Umbilical cord (tissue), 2 donors: ENCODE data around the gene LRRC14B. TPM values are rescaled to one million over a fixed set of nuclear protein-coding genes. Genes with fewer than 3 reads are reported as not detected.

ENCODE experiments used
- DNase-seq: peaks from one replicate; pipeline ENCODE4 v3.0.0-alpha.2; 2015; ENCODE audit warnings: low spot score
- total RNA-seq: library from RNA; depleted of rRNA; stranded (reverse); fragments of >200 nt; gene quantifications from one replicate; pipeline ENCODE4 v1.2.3, GENCODE V29; 2014; ENCODE audit warnings: low replicate concordance; ENCODE audit not compliant: insufficient read depth

Gene LRRC14B
- total RNA-seq, result not detected

DNA sequence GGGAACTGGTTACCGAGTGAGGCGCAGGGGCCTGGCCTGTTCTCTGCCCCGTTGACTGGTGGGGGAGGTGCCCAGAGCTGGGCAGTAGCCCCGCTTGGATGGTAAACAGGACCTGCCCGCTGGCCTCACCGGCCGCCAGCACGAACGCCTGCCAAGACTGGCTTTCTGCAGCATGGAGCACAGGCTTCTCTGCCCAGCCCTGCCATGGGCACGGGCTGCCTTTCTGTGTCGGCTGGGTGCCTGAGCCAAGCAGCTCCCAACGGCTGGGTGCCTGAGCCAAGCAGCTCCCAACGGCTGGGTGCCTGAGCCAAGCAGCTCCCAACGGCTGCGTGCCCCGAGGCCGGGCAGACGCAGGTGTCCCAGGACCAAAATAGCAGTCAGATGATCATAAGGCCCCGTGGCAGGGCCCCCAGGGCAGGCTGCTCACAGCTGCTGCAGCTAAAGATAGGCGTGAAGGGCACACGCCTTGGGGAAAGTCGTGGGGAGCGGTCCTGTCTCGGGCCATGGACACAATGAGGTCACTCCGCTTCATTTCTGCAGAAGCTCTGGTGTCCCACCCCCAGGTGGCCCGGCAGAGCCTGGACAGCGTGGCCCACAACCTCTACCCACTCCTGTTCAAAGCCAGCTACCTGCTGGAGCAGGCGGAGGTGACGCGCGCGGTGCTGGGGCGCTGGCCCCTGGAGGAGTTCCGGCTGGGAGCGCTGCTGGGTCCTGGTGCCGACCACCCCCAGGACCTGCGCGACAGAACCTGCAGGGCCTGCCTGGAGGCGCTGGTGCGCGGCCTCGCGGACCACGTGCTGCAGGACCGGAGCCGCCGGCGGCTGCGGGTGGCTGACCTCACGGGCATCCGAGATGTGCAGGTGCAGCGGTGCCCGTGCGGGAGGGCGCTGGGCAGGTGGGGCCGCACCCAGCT, at the start of gene LRRC14B:
LRRC14B (plus strand) TSS at position 460 of the 913 bp plus-strand sequence; CDS start at position 504, 44 bp downstream.
- no peak for DNase-seq

DNA sequence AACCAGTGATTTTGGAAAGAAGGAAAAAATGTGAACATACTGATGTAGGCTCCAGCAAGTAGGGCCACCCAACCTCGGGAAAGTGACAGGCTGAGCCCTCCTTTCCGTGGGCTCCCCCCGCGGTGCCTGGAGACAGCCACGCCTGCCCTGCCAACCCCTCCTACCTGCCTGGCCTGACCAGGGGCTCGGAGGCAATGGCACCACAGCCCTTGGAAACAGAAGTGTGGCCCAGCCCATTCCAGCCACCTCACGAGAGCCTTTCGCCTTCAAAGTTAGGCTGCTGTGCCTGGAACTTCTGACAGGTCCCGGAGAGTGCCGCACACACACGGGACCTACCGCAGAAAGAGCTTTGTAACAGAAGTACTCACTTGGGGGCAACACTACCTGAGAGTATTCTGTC, 49.5 kb upstream of the LRRC14B start:
- no peak for DNase-seq

DNA sequence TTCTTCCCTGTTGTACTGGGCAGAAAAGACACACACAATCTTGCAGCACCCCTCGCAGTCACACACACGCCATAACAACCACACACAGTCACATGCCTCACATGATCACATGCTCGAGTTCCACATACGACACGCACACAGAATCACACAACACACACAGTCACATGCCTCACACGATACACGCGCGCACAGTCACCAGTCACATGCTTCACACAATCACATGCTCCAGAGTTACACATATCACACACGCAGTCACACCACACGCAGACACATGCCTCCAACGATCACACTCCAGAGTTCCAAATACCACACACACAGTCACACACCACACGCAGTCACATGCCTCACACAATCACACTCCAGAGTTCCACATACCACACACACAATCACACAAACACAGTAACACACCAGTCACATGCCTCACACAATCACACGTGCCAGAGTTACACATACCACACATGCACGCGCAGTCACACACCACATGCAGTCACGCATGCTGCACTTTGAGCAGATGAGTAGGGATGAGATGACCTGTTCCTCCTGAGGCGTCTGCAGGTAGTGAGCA, 49.0 kb upstream of the LRRC14B start:
- DNase-seq, result no peak

DNA sequence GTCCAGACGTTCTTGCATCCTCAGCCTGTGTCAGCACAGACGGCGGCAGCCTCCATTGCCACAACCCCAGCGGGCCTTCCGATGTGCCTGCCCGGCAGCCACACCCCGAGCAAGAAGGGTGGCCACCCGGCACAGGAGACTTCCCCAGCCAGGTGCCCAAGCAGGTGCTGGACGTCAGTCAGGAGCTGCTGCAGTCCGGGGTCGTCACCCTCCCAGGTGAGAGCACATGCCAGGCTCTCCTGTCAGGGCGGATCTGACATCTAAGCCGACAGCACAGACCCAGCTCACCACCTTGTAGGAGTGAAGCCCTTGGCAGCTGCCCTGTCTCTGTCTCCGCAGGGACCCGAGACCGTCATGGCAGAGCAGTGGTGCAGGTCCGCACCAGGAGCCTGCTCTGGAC, 48.3 kb upstream of the LRRC14B start:
- no peak for DNase-seq

DNA sequence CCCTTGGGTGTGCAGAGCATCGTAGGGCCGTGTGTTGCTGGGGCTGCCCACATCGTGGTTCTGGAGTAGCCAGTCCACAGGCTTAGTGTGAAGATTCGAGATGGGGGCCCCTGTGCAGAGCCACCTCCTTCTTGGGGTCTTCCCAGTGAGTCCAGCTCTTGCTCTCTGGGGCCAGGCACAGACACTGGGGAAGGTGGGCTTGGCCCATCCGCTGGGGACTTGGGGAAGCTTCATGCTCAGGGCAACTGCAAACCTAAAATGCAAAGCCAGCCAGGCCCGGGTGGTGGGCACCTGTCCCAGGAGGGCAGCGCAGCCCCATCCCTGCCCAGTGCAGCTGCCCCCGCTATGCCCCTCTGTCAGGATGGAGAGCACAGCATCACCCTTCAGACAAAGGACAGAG, 46.4 kb upstream of the LRRC14B start:
- no peak for DNase-seq

DNA sequence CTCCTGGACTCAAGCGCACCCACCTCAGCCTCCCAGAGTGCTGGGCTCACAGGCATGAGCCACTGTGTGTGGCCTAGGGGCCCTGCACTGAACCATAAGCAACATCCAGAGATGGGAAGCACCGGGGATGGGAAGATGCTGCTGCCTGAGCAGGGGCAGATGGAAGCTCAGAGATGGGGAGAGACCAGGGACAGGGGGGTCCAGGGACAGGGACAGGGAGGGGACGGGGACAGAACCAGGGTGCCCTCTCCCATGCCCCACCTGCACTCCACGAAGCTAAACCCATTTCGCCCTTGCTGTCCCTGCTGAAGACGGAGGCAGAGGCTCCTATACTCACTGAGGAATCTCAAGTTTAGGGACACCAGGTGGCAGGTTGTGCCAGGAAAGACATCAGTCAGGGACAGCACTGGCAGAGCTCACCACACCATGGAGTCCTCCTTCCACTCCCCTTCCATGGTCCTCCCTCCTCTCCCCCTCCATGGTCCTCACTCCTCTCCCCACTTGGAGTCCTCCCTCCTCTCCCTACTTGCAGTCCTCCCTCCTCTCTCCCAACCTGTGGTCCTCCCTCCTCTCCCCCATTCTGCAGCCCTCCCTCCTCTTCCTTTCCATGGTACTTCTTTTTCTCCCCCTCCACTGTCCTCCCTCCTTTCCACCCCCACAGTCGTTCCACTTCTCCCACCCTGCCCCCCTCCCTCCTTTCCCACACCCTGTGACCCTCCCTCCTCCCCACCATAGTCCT, 45.5 kb upstream of the LRRC14B start:
- no peak for DNase-seq

DNA sequence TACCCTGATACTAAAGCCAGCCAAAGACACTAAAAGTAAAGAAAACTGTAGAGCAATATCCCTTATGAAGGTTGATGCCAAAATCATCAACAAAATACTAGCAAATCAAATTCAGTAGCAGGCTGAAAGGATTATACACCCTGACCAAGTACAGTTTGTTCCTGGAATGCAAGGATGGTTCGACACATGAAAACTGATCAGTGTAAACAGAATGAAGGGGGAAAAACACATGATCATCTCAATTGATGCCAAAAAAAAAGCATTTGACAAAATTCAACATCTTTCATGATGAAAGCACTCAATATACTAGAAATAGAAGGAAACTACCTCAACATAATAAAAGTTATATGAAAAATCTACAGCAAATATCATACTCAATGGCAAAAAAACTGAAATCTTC, 43.5 kb upstream of the LRRC14B start:
- DNase-seq, result no peak

DNA sequence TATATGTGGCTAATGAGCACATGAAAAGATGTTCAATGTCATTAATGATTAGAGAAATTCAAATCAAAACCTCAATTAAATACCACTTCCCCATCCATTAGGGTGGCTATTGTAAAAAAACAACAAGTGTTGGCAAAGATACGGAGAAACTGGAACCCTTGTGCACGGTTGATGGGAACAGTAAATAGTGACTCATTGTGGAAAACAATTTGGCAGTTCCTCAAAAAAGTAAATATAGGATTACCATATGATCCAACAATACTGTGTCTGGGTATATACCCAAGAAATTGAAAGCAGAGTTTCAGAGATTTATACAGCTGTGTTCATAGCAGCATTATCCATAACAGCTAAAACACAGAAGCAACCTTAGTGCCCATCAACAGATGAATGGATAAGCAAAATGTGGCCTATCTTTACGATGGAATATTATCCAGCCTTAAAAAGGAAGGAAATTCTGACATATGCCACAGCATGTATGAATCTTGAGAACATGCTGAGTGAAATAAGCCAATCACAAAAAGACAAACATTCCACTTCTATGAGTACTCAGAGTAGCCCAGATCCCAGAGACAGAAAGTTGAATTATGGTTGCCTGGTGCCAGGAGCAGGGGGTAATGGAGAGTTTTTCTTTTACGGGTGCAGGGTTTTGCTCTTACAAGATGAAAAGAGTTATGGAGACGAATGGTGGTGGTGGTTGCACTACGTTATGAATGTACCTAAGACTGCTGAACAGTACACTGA, 41.4 kb upstream of the LRRC14B start:
- DNase-seq, result no peak

DNA sequence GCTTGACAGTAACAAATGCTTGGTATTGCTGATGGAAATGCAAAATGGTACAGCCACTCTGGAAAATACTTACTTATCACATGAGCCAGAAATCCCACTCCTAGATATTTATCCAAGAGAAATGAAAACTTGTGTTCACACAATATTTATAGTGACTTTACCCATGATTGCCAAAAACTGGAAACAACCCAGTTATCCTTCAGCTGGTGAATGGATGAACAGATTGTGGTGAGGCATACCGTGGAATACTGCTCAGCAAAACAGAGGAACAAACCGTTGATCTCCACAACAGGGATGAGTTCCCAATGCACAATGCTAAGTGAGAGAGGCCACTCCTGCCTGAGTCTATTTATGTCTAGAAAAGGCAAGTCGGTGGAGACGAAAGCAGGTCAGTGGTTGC, 40.5 kb upstream of the LRRC14B start:
- no peak for DNase-seq

DNA sequence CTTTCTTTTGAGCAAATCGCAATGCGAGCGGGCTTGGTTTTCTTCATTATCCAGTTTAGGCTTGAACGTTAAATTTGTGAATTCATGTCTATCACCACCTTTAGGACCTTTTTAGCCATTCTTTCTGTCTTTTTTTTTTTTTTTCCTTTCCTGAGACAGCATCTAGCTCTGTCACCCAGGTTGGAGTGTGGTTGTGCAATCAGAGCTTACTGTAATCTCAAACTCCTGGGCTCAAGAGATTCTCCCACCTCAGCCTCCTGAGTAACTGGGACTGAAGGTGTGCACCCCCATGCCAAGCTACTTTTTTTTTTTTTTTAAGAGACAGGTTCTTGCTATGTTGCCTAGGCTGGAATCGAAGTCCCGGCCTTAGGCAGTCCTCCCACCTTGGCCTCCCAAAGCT, 39.2 kb upstream of the LRRC14B start:
- DNase-seq, result no peak

DNA sequence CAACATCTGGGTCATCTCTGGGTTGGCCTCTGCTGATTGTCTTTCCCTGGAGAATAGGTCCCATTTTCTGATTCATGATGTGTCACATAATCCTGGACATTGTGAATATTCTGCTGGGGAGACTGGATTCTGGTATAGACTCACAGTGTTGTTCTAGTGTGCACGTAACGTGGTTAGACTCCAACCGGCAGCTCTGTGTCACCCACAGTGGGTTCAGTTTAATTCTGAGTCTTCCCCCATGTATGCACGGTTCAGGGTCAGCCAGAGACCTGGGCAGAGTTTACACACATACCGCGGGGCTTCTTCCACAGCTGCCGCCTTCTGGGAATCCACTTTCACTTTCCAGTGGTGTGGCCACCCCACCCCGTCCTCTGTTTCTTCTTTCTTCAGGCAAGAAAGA, 38.0 kb upstream of the LRRC14B start:
- no peak for DNase-seq

DNA sequence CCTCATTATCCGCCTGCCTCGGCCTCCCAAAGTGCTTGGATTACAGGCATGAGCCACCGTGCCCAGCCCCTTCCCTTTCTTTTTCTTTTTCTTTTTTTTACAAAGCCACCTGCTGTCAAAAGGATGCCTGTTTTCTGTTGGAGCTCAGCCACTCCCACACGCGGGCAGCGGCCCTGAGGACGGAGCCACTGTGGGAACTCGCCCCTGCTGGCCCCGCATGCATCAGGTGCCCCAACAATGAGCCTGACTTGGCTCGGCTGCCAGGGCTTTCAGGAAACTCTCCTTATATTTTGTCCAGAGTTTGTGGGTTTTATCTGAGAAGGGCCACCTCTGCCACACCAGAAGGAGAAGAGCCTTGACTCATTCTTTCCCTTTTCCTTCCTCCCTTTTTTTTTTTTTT, 37.1 kb upstream of the LRRC14B start:
- DNase-seq, result no peak

DNA sequence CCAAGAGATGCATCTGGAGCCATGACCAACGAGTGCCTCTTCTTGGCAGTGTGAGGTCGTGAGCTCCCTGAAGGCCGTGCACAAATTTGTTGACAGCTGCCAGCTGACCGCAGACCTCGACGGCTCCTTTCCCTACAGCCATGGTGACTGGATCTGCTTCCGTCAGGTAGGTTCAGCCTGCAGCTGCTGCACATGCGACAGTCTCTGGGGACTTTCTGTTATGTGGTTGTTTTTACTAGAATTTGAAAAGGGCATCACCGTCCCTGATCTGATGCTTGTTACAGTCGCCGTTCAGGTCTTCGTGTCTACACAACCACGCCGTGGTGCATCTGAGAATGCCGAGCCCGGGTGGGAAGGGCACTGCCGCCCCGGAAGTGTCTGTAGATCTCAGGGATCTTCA, 36.5 kb upstream of the LRRC14B start:
- DNase-seq, result no peak

DNA sequence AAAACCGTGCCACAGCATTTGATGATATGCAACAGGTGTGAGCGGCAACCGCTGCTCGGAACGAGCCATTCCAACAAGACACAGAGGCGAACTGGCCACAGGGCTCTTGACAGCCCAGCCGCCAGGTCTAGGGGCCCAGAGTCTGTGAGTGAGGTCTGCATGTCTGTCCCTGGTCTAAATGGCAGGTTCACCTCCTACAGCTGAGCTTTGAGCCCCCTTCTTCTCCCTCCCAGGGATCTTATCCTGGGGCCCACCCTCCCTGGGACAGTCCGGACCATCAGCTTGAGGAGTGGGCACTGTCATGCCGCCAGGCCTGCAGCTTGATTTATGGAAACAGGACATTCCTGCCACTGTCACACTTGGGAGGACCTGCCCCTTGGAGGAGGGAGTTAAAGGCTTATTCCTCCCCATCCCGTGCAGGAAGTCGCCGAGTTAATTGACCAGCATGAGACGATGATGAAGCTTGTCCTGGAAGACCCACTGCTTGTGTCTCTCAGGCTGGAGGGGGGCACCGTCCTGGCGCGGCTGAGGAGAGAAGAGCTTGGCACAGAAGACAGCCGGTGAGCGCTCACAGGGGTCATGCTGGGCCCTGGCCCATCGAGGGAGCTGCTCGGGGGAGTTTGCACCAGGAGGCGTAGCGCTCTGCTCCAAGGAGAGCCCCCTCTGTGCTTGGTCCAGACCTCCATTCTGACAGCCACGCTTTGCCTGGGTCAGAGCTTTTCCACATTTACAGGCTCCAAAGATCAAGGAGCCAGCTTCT, 35.5 kb upstream of the LRRC14B start:
- DNase-seq, result no peak

DNA sequence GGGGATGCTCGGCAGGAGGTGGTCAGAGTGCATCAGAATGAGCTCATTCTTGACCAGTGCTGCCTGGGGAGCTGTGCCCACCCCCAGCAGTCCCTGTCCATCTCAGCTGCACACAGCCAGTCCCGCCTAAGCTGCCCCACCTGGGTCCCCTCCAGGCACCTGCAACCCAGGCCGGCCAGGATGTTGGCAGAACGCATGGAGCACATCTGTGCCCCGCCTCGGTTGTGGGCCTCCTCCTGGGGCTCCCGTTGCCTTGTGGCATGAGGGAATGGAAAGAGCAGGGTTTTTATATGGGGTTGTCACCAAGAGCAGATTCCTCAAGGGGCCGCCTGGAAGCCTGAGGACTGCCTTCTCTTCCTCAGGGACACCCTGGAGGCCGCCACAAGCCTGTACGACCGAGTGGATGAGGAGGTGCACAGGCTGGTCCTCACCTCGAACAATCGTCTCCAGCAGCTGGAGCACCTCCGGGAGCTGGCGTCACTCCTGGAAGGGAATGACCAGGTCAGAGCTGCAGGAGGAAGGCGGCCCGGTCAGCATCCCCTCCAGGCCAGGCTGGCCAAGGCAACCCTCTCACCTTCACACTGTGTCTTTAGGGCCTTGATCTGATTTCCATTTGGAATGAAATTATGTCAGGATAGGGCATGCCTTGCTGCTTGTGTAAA, 34.8 kb upstream of the LRRC14B start:
- no peak for DNase-seq

DNA sequence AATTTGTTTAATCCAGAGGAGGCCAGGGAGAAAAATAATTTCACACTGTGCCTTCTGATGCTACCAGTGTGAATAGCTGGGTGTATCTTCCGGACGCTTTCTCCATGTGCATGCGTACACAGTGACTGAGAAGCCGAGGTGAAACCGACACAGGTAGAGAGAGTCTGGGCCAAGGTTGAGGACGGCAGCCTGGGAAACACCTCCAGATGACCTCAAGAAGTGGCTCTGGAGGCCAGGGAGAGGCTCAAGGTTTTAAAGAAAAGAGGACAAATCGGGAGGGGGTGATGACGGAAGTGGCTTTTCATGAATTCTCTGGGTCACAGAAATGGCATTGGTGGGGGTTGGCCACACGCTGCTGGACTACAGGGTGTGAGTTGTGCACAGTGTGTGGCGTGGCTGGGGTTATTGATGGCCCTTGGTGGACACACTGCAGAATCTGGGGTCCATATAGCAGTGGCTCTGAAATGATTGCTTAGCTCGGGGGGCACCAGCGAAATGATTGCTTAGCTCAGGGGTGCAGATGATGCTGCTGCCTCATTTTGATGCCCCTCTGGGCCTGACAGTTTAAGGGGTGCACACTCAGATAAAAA, 34.1 kb upstream of the LRRC14B start:
- no peak for DNase-seq

DNA sequence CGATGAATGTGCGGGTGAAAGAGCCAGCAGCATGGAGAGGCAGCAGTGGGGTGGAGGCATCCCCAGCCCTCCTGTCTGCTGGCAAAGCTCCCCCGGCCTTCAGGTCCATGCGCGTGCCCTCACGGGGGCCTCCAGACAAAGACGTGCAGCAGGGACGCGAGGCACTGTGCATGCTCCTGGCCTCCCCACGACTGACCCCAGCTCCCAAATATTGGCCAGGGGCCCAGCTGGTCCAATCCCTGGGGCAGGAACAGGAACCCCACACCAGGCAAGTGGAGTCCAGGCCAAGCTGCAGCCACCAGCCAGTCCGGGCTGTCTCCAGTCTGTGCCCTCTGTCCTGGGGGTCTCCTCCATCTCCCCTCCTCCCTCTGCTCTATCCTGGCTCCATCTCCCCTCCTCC, 33.5 kb upstream of the LRRC14B start:
- DNase-seq, result no peak

DNA sequence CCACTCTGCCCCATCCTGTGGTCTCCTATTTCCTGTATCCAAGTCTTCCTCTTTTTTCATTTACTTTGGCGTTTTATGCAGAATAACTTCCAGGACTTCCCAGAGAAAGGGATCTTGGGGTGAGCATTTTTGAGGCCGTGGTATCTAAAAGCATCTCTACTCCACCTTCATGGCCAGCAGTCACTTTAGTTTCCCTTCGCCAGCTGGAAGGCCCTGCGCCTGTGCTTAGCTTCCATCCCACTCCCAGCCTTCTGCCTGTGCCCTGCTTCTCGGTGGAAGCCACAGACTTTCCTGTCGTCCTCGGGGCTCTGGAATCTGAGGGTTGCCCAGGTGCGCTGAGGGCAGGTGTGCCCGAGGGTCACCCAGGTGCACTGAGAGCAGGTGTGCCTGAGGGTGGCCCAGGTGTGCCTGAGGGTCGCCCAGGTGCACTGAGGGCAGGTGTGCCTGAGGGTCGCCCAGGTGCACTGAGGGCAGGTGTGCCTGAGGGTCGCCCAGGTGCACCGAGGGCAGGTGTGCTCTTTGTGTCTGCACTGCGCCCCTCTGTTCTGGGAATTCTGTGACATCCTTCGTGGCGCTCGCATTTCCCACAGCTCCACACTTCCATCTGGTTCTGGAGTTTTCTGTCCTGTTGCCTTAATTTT, 32.4 kb upstream of the LRRC14B start:
- DNase-seq, result no peak

DNA sequence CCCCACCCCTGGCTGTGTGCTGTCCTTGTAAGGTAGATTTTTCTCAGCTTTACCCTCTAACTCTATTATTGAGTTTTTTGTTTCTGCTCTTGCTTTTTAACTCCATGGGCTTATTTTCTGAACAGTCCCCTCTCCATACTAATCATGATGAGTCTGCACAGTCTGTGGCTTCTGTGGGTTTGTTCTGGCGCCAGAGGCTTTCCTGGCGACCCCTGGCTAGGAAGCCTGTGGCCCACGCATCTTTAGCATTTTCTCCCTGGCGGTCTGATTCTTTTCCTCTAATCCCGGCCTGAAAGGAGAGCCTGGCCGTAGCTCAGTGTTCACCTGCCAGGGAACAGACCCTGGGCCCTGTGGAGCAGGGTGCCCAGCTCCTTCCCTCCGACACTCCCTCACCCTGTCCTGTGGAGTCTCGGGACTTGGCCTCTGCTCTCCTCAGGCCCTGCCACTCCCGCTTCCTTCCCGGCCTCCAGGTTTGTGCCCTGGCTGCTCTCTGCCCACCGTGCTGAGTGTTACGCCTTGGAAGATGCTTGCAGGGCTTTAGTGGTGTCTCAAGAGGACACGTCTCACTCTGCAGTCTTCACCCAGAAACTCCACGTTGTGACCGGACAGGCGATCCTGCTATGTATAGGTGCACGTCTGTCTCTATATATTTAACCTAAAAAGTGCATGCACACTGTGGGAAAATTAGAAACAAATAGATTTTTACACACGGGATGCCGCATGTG, 31.7 kb upstream of the LRRC14B start:
- DNase-seq, result no peak
